Fibroblast of mammary gland (primary cell): Measurements from ENCODE around the gene DCDC1.

Experiments
- DNase-seq: peaks from one replicate; pipeline ENCODE4 v3.0.0-alpha.2; 2010; ENCODE audit warnings: low read depth
- H3K4me3 ChIP-seq: 2 replicates; pipeline ENCODE4 v1.5.1; 2011; ENCODE audit warnings: low read depth, mild to moderate bottlenecking, low read length, moderate library complexity; ENCODE audit not compliant: control insufficient read depth
- TF ChIP-seq, protein P1 (sequence below): conservative IDR thresholded peaks from 2 replicates; pipeline ENCODE4 v1.5.1; 2011; ENCODE audit warnings: low read depth, low read length, inconsistent platforms; ENCODE audit not compliant: control insufficient read depth, insufficient read depth

DCDC1 gene

DNA sequence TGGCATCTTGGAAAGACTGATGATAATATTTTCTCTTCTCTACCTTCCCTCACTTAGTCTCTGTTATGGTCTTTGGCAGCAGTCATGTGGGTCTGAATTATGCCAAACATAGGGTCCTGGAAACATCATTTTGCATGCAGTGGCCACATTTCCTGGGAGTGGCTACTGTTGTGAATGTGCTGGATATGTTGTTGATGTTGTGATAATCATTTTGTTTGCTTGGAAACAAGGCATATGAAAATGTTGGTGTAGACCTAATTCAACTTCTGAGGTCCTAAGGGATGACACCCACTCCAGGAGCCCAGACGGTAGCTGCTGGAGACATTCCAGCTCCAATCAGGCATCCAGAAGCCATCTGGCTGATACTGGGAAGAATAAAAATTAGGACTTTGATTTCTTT lies 109.7 kb downstream of the DCDC1 start:
- H3K4me3 ChIP-seq: no peak overlapping the region
- no peak for DNase-seq
- TF ChIP-seq, protein P1, sequence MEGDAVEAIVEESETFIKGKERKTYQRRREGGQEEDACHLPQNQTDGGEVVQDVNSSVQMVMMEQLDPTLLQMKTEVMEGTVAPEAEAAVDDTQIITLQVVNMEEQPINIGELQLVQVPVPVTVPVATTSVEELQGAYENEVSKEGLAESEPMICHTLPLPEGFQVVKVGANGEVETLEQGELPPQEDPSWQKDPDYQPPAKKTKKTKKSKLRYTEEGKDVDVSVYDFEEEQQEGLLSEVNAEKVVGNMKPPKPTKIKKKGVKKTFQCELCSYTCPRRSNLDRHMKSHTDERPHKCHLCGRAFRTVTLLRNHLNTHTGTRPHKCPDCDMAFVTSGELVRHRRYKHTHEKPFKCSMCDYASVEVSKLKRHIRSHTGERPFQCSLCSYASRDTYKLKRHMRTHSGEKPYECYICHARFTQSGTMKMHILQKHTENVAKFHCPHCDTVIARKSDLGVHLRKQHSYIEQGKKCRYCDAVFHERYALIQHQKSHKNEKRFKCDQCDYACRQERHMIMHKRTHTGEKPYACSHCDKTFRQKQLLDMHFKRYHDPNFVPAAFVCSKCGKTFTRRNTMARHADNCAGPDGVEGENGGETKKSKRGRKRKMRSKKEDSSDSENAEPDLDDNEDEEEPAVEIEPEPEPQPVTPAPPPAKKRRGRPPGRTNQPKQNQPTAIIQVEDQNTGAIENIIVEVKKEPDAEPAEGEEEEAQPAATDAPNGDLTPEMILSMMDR: no peak

- peak; percentile 46 for DNase-seq
- H3K4me3 ChIP-seq: no peak overlapping the region
- TF ChIP-seq, protein P1: no peak
Measured at GRCh38 chr11:31254415-31254814, 115.1 kb downstream of the DCDC1 start.

GRCh38 chr11:31248768-31249167 lies 120.8 kb downstream of the DCDC1 start:
- no peak overlapping the region for H3K4me3 ChIP-seq
- TF ChIP-seq, protein P1: no peak
- no peak for DNase-seq

- TF ChIP-seq, protein P1: no peak
- DNase-seq: no peak
- no peak overlapping the region for H3K4me3 ChIP-seq
Measured at GRCh38 chr11:31247321-31247720, 122.2 kb downstream of the DCDC1 start.

GRCh38 chr11:31246451-31247165 lies 122.9 kb downstream of the DCDC1 start:
- DNase-seq: peak; percentile 56
- TF ChIP-seq, protein P1: no peak
- no peak overlapping the region for H3K4me3 ChIP-seq

DNA sequence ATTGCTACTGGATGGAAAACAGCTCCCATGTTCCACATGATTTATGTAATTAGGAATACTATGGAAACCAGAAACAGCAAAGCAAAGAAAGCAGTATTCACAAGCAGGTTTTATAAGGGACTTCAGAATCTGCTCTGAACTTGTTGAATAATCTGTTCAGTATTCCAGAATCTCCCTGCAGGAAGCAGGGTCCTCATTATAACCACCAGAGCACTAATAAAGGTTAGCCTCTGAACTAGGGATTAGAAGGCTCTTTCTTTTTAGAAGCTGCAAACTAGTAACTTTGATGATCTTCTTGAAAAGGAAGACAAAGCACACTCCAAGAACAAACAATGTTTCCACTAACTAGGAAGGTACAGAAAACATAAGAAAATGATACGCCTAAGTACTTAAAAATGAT lies 125.8 kb downstream of the DCDC1 start:
- TF ChIP-seq, protein P1: no peak
- H3K4me3 ChIP-seq: no peak overlapping the region
- DNase-seq: no peak
